ENCODE data around the gene SP6.

DNA sequence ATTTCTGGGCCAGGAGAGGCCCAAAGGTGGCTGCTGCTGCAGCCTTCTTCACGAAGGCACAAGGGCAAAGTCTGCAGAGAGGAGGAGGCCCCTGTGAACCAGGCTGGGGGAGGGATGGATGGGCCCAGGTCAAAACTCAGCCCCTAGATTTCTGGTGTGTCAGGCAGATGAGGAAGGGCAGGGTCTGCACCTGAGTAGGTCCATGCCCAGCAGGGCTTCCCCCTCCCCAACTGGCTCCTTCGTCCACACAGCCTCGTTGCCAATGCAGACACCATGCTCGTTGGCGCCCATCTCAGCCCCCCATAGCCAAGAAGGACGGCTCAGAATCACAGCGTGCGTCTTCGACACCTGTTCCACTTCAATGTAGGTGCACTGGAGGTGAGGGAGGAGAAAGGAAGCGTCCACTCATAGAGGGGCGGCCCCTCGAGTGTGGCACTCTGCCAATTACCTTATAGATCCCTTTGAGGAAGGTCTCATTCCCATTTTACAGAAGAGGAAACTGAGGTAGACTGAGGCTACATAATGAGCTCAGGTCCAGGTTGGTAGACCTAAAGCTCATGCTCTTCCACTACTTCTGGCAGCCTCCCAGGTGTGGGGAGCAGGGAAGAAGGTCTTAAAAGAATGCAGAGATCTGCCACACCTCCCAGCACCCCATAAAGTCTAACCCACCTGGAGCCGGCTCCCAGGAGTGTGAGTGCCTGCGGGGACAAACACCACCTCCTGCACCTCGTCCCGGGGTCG, 10.8 kb downstream of the SP6 start:
- TF ChIP-seq POLR2A (IDR thresholded peaks at IDR 0.05; ENCODE audit: low read length) (no peak), GATA1 (IDR thresholded peaks at IDR 0.05; ENCODE audit: low read depth, low read length) (no peak)

Data from erythroblast (primary cell).